HepG2 (cell line): ENCODE data around the gene CCDC14. TPM values are rescaled to one million over a fixed set of nuclear protein-coding genes. Genes with fewer than 3 reads are reported as not detected.

Experiments used
- ATAC-seq: fragments of 200-7000 bp; cut with Tn5 transposase; 3 replicates; pipeline ENCODE4 v1.9.1; 2020; ENCODE audit warnings: mild to moderate bottlenecking, moderate library complexity
- BruUV-seq: library from RNA; stranded (reverse); fragments of 400-500 nt; replicated peaks from 2 replicates; lab custom pipeline; 2021; lab: Mats Ljungman, UMichigan
- CTCF ChIA-PET: fragments of 300-600 bp; formaldehyde crosslinking; extraction: SDS; loops from one replicate; lab custom pipeline; 2021; ENCODE audit warnings: low total read pairs, inconsistent platforms, low intra/inter-chr PET ratio; lab: Yijun Ruan, JAX
- POLR2A ChIA-PET: fragments of 350-600 bp; sonication (Branson Sonifier 250); formaldehyde crosslinking; loops from one replicate; lab custom pipeline; 2020; ENCODE audit warnings: antibody characterized with exemption, inconsistent platforms; lab: Yijun Ruan, JAX
- DNase-seq: peaks from one replicate; pipeline ENCODE4 v3.0.0-alpha.2; 2015; ENCODE audit warnings: low spot score
- FAIRE-seq: peaks from 3 replicates; lab custom pipeline; 2011; peaks lifted over from hg19 to GRCh38; lab: Jason Lieb, UNC
- H2AFZ ChIP-seq: one replicate; pipeline ENCODE4 v1.6.1; 2011; ENCODE audit warnings: low read length, inconsistent platforms
- H3K27ac ChIP-seq: fragments of 300-600 bp; 3 replicates; pipeline ENCODE4 v1.8.0; 2011; ENCODE audit warnings: mixed run types, mild to moderate bottlenecking, mixed read lengths, low read length, inconsistent platforms; ENCODE audit not compliant: insufficient read depth; ENCODE audit errors: extremely low read length
- H3K27me3 ChIP-seq, 2 experiments: fragments of 200-600 bp in 1 of 2; 2 replicates in 1 of 2; 3 replicates in 1 of 2; pipeline versions ENCODE4 v1.6.0 to v1.8.0; 2011; ENCODE audit warnings: low read length in 2 of 2, mild to moderate bottlenecking in 2 of 2, moderate library complexity in 2 of 2, inconsistent platforms in 1 of 2; ENCODE audit not compliant: insufficient read depth in 2 of 2, control insufficient read depth in 1 of 2
- H3K36me3 ChIP-seq, 2 experiments: fragments of 200-600 bp in 1 of 2; replicated peaks in 1 of 2; 2 replicates in 1 of 2; 3 replicates in 1 of 2; pipeline versions ENCODE4 v1.5.1 to v1.8.0; 2011; ENCODE audit warnings: low read length in 2 of 2, inconsistent platforms in 1 of 2; ENCODE audit not compliant: insufficient read depth in 2 of 2, control insufficient read depth in 1 of 2
- H3K4me1 ChIP-seq: 2 replicates; pipeline ENCODE4 v1.5.1; 2012; ENCODE audit warnings: low read length, inconsistent platforms; ENCODE audit not compliant: insufficient read depth
- H3K4me2 ChIP-seq: 2 replicates; pipeline ENCODE4 v1.6.0; 2011; ENCODE audit warnings: low read depth, low read length, inconsistent platforms
- H3K4me3 ChIP-seq, 3 experiments: fragments of 200-600 bp in 1 of 3; sonication (generic), shearing (Covaris generic) in 1 of 3; replicated peaks in 1 of 3; 2 replicates each; pipeline ENCODE4 v1.5.1; 2011 to 2016; ENCODE audit warnings: low read length in 3 of 3, inconsistent platforms in 2 of 3, low read depth in 2 of 3, mild to moderate bottlenecking in 2 of 3, control low read depth in 1 of 3, mixed read lengths in 1 of 3; ENCODE audit not compliant: insufficient read depth in 1 of 3
- H3K79me2 ChIP-seq: one replicate; pipeline ENCODE4 v1.6.1; 2011; ENCODE audit warnings: low read length, inconsistent platforms; ENCODE audit not compliant: insufficient read depth
- H3K9ac ChIP-seq: 2 replicates; pipeline ENCODE4 v1.6.0; 2011; ENCODE audit warnings: mild to moderate bottlenecking, low read depth, low read length, inconsistent platforms; ENCODE audit not compliant: insufficient read depth
- H3K9me3 ChIP-seq: 2 replicates; pipeline ENCODE4 v1.5.1; 2012; ENCODE audit warnings: mild to moderate bottlenecking, low read length
- H4K20me1 ChIP-seq: 2 replicates; pipeline ENCODE4 v1.6.0; 2011; ENCODE audit warnings: inconsistent platforms, mild to moderate bottlenecking, low read length, moderate library complexity; ENCODE audit not compliant: insufficient read depth
- ELK4 ChIP-seq: sonication (generic); formaldehyde crosslinking; IDR thresholded peaks from 2 replicates; pipeline ENCODE4 v1.9.0; 2021; ENCODE audit warnings: missing genetic modification reagents, borderline replicate concordance
- FOXP4 ChIP-seq: sonication (generic); formaldehyde crosslinking; IDR thresholded peaks from 2 replicates; pipeline ENCODE4 v1.4.0; 2020; ENCODE audit warnings: missing genetic modification reagents
- JUND ChIP-seq: sonication (generic); formaldehyde crosslinking; IDR thresholded peaks from 2 replicates; pipeline ENCODE4 v1.8.0; 2022; ENCODE audit warnings: mild to moderate bottlenecking, missing genetic modification reagents
- MTF2 ChIP-seq: sonication (generic); formaldehyde crosslinking; IDR thresholded peaks from 2 replicates; pipeline ENCODE4 v1.5.0; 2020; ENCODE audit warnings: missing genetic modification reagents, borderline replicate concordance
- MXD3 ChIP-seq: IDR thresholded peaks from 2 replicates; pipeline ENCODE4 v1.6.1; 2016; ENCODE audit warnings: mild to moderate bottlenecking, missing biosample characterization, missing genetic modification reagents
- POGK ChIP-seq: sonication (generic); formaldehyde crosslinking; conservative IDR thresholded peaks from 2 replicates; pipeline ENCODE4 v1.8.0; 2022; ENCODE audit warnings: mild to moderate bottlenecking, moderate library complexity, missing genetic modification reagents
- POLR2G ChIP-seq: fragments of 200-400 bp; formaldehyde crosslinking; IDR thresholded peaks from 2 replicates; pipeline ENCODE4 v1.6.1; 2018; ENCODE audit warnings: mild to moderate bottlenecking, low read depth, low read length, moderate library complexity
- ZBTB14 ChIP-seq: sonication (generic); formaldehyde crosslinking; IDR thresholded peaks from 2 replicates; pipeline ENCODE4 v1.4.0; 2020; ENCODE audit warnings: missing genetic modification reagents
- ZBTB46 ChIP-seq: sonication (generic); formaldehyde crosslinking; IDR thresholded peaks from 2 replicates; pipeline ENCODE4 v1.4.0; 2020; ENCODE audit warnings: mild to moderate bottlenecking, missing genetic modification reagents, borderline replicate concordance
- ZNF331 ChIP-seq: sonication (generic); formaldehyde crosslinking; IDR thresholded peaks from 2 replicates; pipeline ENCODE4 v1.4.0; 2020; ENCODE audit warnings: missing genetic modification reagents
- WGBS: methylation state at CpG from one replicate; pipeline ENCODE4 v1.1.6; 2017; ENCODE audit warnings: low lambda C conversion rate; 5-methylcytosine and 5-hydroxymethylcytosine counted together
- in situ Hi-C: cut with HindIII; loops from 2 replicates; pipeline ENCODE4 v1.10.0; 2017; ENCODE audit warnings: low pct_unique_long_range_greater_than_20kb; ENCODE audit not compliant: extremely low pct_ligation_motif_present
- intact Hi-C: fragments of 100-400 bp; cut with micrococcal nuclease; formaldehyde crosslinking; loops from one replicate; pipeline ENCODE4 v1.10.0; 2022; ENCODE audit not compliant: unreplicated experiment
- polyA plus RNA-seq, 8 experiments: library from polyadenylated mRNA; depleted of rRNA in 3 of 8; stranded (reverse) in 7 of 8; unstranded in 1 of 8; fragments of >200 nt; fragmentation: Illumina TruSeq in 4 of 8; extraction: Trizol in 4 of 8; gene quantifications; 2 replicates each; pipeline versions ENCODE4 v1.2.1 to v1.2.3, GENCODE V29; 2011 to 2016; ENCODE audit warnings: low read depth in 4 of 8, missing spikeins in 1 of 8, mixed read lengths in 1 of 8; ENCODE audit not compliant: insufficient read depth in 1 of 8
- total RNA-seq, 5 experiments: library from RNA; depleted of rRNA; stranded (reverse); fragments of >200 nt; fragmentation: Illumina TruSeq; extraction: Trizol; gene quantifications; 2 replicates each; pipeline ENCODE4 v1.2.3, GENCODE V29; 2016; ENCODE audit warnings: low read depth in 1 of 5
- TF ChIP-seq, protein P1 (sequence below): sonication (generic); formaldehyde crosslinking; conservative IDR thresholded peaks from 2 replicates; pipeline ENCODE4 v1.8.0; 2022; ENCODE audit warnings: missing genetic modification reagents

The CCDC14 gene
- total and polyA plus RNA-seq, 2 of the 13 experiments (the other 11 are each of a cell fraction or from before 2014, with no cell fraction given), result 48.7 to 49.0 TPM

GRCh38 chr3:124007186-124007585 is 46.2 kb upstream of the CCDC14 start:
- no peaks in the 10 kb centered on the region for H3K79me2 ChIP-seq
- H3K4me1 ChIP-seq, result no peaks in the 10 kb centered on the region
- no peak overlapping the region for H3K27ac ChIP-seq
- H2AFZ ChIP-seq, result no peak overlapping the region
- FAIRE-seq (no peak), DNase-seq (no peak), ATAC-seq (no peak)
- no peaks in the 10 kb centered on the region for H3K9me3 ChIP-seq
- ChIA-PET CTCF (no interaction called here), POLR2A (no interaction called here)
- peaks cover 1 to 3% of the 10 kb centered on the region in 2 experiments; a peak in 1 of 5 replicates for H3K27me3 ChIP-seq
- no peaks in the 10 kb centered on the region for H3K36me3 ChIP-seq
- in situ Hi-C loops (loop anchor here (25.0 kb wide), 1 partner anchor 255 kb away; no protein-coding TSS in a partner anchor), intact Hi-C loops (no loop called here)
- H3K4me2 ChIP-seq, result no peak overlapping the region
- no peak overlapping the region for H3K4me3 ChIP-seq
- 3% methylated on average over 4 of the region's 4 CpGs for WGBS
- H3K9ac ChIP-seq, result no peak overlapping the region
- no peaks in the 10 kb centered on the region for H4K20me1 ChIP-seq
- BruUV-seq, result no TSS peak
- TF ChIP-seq ELK4 (no peak), POLR2G (no peak), MXD3 (no peak), MTF2 (CRISPR knock-in tag) (no peak), ZBTB46 (CRISPR knock-in tag) (no peak), FOXP4 (CRISPR knock-in tag) (no peak), POGK (CRISPR knock-in tag) (no peak), JUND (CRISPR knock-in tag) (no peak), ZBTB14 (no peak), ZNF331 (CRISPR knock-in tag) (no peak)
- TF ChIP-seq, protein P1, sequence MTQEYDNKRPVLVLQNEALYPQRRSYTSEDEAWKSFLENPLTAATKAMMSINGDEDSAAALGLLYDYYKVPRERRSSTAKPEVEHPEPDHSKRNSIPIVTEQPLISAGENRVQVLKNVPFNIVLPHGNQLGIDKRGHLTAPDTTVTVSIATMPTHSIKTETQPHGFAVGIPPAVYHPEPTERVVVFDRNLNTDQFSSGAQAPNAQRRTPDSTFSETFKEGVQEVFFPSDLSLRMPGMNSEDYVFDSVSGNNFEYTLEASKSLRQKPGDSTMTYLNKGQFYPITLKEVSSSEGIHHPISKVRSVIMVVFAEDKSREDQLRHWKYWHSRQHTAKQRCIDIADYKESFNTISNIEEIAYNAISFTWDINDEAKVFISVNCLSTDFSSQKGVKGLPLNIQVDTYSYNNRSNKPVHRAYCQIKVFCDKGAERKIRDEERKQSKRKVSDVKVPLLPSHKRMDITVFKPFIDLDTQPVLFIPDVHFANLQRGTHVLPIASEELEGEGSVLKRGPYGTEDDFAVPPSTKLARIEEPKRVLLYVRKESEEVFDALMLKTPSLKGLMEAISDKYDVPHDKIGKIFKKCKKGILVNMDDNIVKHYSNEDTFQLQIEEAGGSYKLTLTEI (CRISPR knock-in tag), result no peak
